GM12892 (cell line): ENCODE measurements around the gene RSL24D1.
"Not testable (repeated sequence)": the region's sequence is repeated elsewhere in the genome, so short reads cannot be mapped to it uniquely, and the experiment has no call there.

Source experiments
- POLR2A ChIP-seq: IDR thresholded peaks from 2 replicates; pipeline ENCODE4 v1.6.1; 2011; ENCODE audit warnings: low read depth, low read length, control low read depth
- POLR2AphosphoS5 ChIP-seq: IDR thresholded peaks from 2 replicates; pipeline ENCODE4 v1.6.1; 2011; ENCODE audit warnings: low read depth, low read length, control low read depth
- TAF1 ChIP-seq: IDR thresholded peaks from 2 replicates; pipeline ENCODE4 v1.6.1; 2011; ENCODE audit warnings: low read depth, mild to moderate bottlenecking, control low read depth, low read length, borderline replicate concordance

DNA sequence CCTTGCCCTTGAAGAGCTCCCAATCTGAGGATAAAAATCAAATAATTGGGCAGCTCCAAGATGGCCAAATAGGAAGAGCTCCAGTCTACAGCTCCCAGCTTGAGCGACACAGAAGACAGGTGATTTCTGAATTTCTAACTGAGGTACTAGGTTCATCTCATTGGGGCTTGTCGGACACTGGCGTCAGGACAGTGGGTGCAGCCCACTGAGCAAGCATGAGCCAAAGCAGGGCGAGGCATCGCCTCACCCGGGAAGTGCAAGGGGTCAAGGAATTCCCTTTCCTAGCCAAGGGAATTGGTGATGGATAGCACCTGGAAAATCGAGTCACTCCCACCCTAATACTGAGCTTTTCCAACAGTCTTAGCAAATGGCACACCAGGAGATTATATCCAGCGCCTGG lies 53.6 kb downstream of the RSL24D1 start:
- TF ChIP-seq TAF1, POLR2A, POLR2AphosphoS5: not testable (repeated sequence)
